ES-I3 (cell line): ENCODE results near the gene IL1B.
"Not testable (repeated sequence)": the region's sequence is repeated elsewhere in the genome, so short reads cannot be mapped to it uniquely, and the experiment has no call there.

Experiments
- H3K36me3 ChIP-seq: 2 replicates; pipeline ENCODE4 v1.6.1; 2013; ENCODE audit warnings: mild to moderate bottlenecking, low read length, control low read depth, moderate library complexity; ENCODE audit not compliant: insufficient read depth
- H3K4me1 ChIP-seq: 2 replicates; pipeline ENCODE4 v1.6.1; 2013; ENCODE audit warnings: mild to moderate bottlenecking, control low read depth, low read length; ENCODE audit not compliant: insufficient read depth
- H3K9ac ChIP-seq: 2 replicates; pipeline ENCODE4 v1.6.1; 2013; ENCODE audit warnings: low read depth, mild to moderate bottlenecking, low read length, moderate library complexity
- H3K9me3 ChIP-seq: 2 replicates; pipeline ENCODE4 v1.6.1; 2013; ENCODE audit warnings: mild to moderate bottlenecking, low read length, moderate library complexity; ENCODE audit not compliant: control insufficient read depth, insufficient read depth

The IL1B gene

GRCh38 chr2:112839407-112840067 is 3.0 kb upstream of the IL1B start:
- H3K9ac ChIP-seq: no peak overlapping the region
- no peaks in the 10 kb centered on the region for H3K36me3 ChIP-seq
- H3K9me3 ChIP-seq: no peaks in the 10 kb centered on the region
- no peaks in the 10 kb centered on the region; the same call in 1 of the 2 replicates for H3K4me1 ChIP-seq

- Histone ChIP-seq H3K36me3 (no peaks in the 10 kb centered on the region), H3K4me1 (no peaks in the 10 kb centered on the region; the same call in 1 of the 2 replicates), H3K9ac (no peak overlapping the region), H3K9me3 (no peaks in the 10 kb centered on the region)
Measured at GRCh38 chr2:112836163-112836560, 417 bp downstream of the IL1B start.

DNA sequence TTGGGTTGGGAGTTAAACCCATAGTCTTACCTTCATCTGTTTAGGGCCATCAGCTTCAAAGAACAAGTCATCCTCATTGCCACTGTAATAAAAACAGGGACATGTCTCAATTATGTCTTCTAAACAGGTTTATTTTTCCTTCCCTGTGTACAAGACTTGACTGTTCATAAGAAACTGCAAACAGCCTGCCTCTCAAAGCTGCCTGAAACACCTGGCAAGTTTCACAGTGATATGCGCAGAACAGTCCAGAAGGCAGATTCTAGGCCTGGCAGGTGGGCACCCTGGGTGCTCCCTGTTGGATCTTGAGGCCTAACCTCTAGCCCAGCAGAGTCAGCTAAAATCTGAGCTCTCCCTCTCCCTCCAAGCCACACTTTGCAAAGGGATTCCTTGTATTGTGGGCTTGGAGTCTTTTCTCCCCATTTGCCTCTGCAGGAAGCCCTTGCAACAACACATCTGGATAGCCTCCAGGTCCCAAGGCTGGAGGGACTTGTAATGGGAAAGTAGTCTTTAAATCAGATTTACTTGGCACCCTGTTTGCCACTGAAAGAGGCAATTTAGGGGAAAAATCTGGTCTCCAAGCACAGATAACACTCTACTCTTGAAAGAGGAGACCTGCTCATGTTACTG is 930 bp downstream of the IL1B start:
- H3K36me3 ChIP-seq: no peaks in the 10 kb centered on the region
- no peak overlapping the region for H3K9ac ChIP-seq
- H3K9me3 ChIP-seq: no peaks in the 10 kb centered on the region
- no peaks in the 10 kb centered on the region; the same call in 1 of the 2 replicates for H3K4me1 ChIP-seq

DNA sequence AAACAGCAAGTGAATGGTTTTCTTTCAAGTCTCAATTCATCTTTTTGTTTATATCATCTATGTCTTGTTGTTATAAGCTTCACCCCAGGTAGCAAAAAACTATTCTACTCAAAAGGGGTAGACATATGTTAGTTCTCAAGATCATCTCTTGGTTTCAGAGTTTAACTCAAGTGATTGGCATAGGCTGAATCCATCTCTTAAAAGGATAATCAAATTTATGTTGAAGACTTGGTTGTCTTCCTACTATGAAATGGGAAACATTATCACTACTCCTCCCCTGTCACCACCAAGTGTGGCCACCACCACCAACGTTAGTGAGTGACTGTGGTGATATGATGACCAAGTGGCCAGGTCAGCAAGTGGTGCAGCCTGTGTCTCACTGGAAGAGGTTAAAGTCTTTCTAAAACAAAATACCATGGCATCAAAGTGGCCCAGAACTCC is 1.5 kb downstream of the IL1B start:
- no peaks in the 10 kb centered on the region for H3K36me3 ChIP-seq
- no peaks in the 10 kb centered on the region for H3K9me3 ChIP-seq
- H3K9ac ChIP-seq: no peak overlapping the region
- H3K4me1 ChIP-seq: no peaks in the 10 kb centered on the region; the same call in 1 of the 2 replicates

DNA sequence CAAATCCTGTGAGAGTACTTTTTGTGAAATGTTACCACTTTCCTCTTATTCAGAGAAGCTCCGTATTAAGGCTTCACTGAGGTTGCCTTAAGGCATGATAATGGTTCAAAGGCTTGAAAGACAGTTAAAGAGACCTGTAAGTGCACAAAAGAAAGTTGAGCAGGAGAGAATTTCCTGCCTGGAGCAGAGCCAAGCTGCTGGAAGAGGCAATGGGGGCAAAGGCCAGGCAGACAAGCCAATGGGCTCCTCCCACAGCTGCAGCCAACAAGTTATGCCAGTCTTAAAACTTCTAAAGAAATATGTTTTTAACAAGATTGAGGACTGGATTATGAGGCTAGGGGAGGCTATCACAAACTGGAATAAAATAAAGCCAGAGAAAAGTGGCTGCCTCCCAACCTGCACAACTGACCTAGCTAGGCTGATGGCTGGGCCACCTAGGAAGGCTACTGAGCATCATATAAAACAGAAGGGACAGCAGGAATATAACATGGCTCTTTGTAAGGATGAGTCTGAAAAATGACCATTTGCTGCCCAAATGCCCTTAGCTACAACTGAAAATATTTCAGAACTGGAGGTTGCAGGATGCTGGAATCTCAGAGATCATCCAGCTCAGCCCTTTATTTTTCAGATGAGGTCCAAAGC is 2.1 kb downstream of the IL1B start:
- Histone ChIP-seq H3K36me3 (no peaks in the 10 kb centered on the region), H3K9ac (no peak overlapping the region), H3K4me1 (no peaks in the 10 kb centered on the region; the same call in 1 of the 2 replicates), H3K9me3 (no peaks in the 10 kb centered on the region)

DNA sequence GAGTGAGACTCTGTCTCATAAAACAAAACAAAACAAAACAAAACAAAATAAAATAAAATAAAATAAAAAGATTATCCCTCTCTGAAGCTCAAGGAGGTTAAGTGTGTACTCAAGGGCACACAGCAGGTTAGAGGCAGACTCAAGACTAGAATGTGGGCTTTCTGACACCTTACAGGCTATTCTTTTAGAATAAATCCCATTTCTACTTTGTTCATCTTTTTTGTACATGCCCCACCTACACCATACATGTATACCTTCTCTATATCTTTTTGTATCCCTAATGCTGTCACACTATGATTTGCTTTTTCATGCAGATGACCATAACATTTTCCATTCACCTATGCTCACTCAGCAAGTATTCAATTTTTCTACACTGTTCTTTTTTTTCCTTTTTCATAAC is 2.6 kb downstream of the IL1B start:
- H3K36me3 ChIP-seq: no peaks in the 10 kb centered on the region
- H3K9me3 ChIP-seq: no peaks in the 10 kb centered on the region
- H3K4me1 ChIP-seq: no peaks in the 10 kb centered on the region; the same call in 1 of the 2 replicates
- H3K9ac ChIP-seq: no peak overlapping the region

- not testable (repeated sequence) for H3K9ac ChIP-seq, H3K9me3 ChIP-seq, H3K4me1 ChIP-seq, H3K36me3 ChIP-seq
Measured at GRCh38 chr2:112833639-112833931, 3.0 kb downstream of the IL1B start.

- no peak overlapping the region for H3K9ac ChIP-seq
- no peaks in the 10 kb centered on the region; the same call in 1 of the 2 replicates for H3K4me1 ChIP-seq
- no peaks in the 10 kb centered on the region for H3K36me3 ChIP-seq
- H3K9me3 ChIP-seq: no peaks in the 10 kb centered on the region
Measured at GRCh38 chr2:112832841-112833638, 3.5 kb downstream of the IL1B start.

DNA sequence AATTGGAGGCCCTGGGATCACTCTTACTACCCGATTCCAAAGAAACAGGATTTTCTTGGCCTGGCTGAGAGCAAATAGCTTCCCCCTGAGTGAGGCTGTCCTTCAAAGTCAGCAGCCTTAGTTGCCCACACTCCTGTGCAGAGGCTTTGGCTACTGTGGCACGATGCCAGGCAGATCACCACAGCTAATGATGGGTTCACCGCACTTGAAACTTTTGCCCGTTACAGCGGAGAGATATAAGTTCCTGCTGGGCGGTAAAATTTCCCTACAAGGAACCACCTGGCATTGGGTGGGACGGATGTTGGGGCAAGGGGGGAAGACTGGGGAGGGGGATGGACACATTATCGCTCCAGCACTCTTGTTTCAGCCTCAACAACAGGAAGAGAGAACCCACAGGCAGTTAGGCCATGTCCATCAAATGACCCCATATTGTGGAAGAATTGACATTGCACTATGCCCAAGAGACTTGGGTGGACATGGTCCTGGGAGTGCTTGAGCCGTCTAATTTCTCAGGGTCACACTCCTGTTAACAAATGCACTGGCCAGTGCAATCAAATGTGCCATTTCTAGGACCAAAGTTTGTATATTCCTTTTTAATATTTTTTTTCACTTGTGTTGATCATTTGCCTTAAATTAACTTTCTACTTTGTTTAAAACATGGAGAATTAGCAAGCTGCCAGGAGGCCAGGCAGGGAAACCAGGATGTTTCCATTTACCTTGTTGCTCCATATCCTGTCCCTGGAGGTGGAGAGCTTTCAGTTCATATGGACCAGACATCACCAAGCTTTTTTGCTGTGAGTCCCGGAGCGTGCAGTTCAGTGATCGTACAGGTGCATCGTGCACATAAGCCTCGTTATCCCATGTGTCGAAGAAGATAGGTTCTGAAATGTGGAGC is 4.4 kb downstream of the IL1B start:
- no peaks in the 10 kb centered on the region for H3K36me3 ChIP-seq
- no peak overlapping the region for H3K9ac ChIP-seq

GRCh38 chr2:112831513-112831845 is 5.1 kb downstream of the IL1B start:
- no peak overlapping the region for H3K9ac ChIP-seq
- H3K4me1 ChIP-seq: no peaks in the 10 kb centered on the region; the same call in 1 of the 2 replicates
- H3K9me3 ChIP-seq: no peaks in the 10 kb centered on the region
- no peaks in the 10 kb centered on the region for H3K36me3 ChIP-seq

More for the DNA sequence above, 4.4 kb downstream of the IL1B start:
- Histone ChIP-seq H3K9me3 (no peaks in the 10 kb centered on the region), H3K4me1 (no peaks in the 10 kb centered on the region; the same call in 1 of the 2 replicates)

DNA sequence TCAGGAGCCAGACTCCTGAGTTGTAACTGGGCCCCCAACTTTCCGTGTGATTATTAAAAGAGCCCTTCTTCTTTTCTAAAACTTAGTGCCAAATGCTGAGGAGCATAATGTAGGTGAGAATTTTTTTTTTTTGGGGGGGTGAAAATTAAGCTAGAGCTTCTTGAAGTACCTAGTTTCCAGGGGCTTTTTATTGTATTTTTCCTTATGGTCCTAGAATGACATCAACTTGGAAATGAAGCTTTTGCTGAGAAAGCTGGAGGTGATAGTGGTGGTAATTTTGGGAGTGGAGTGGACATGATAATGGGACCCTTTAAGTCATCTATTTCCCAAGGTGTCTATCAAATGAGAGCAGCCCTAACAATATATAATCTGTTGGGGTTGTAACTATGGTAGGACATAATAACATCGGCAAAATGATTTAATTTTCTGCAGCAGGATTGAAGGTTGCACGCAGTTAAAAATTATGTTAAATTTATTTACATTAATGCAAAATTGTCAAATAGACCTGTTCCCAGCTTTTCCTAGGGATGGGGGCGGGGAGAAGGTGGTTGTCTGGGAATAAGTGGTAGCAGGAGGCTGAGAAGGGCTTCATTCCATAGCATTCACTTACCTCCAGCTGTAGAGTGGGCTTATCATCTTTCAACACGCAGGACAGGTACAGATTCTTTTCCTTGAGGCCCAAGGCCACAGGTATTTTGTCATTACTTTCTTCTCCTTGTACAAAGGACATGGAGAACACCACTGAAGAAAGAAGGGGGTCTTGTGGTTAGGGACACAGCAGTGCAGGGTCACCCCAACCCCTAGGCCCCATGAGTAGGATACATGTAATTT is 5.7 kb downstream of the IL1B start:
- Histone ChIP-seq H3K4me1 (no peaks in the 10 kb centered on the region; the same call in 1 of the 2 replicates), H3K9me3 (no peaks in the 10 kb centered on the region), H3K9ac (no peak overlapping the region), H3K36me3 (no peaks in the 10 kb centered on the region)

DNA sequence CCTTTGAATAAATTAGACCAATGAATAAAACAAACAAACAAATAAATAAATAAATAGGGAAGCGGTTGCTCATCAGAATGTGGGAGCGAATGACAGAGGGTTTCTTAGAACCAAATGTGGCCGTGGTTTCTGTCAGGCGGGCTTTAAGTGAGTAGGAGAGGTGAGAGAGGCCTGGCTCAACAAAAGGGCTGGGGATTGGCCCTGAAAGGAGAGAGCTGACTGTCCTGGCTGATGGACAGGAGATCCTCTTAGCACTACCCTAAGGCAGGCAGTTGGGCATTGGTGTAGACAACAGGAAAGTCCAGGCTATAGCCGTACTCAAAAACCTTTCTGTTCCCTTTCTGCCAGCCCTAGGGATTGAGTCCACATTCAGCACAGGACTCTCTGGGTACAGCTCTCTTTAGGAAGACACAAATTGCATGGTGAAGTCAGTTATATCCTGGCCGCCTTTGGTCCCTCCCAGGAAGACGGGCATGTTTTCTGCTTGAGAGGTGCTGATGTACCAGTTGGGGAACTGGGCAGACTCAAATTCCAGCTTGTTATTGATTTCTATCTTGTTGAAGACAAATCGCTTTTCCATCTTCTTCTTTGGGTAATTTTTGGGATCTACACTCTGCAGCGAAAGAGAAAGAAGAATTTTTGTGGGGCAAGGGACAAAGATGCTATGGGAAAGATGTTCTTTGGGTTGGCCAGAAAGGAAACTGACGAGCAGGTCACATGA is 6.5 kb downstream of the IL1B start:
- Histone ChIP-seq H3K36me3 (no peaks in the 10 kb centered on the region), H3K4me1 (no peaks in the 10 kb centered on the region; the same call in 1 of the 2 replicates), H3K9ac (no peak overlapping the region), H3K9me3 (no peaks in the 10 kb centered on the region)
